UCSD-AML1 (cell line): Measurements from ENCODE around the gene KIAA1143.
A peak's percentile ranks its signal among the peaks of the same experiment; 100 is the strongest.

Experiments used
- DNase-seq: peaks from one replicate; lab custom pipeline; 2025; ENCODE audit not compliant: unreplicated experiment; lab: John Stamatoyannopoulos, UW

Gene KIAA1143

DNA sequence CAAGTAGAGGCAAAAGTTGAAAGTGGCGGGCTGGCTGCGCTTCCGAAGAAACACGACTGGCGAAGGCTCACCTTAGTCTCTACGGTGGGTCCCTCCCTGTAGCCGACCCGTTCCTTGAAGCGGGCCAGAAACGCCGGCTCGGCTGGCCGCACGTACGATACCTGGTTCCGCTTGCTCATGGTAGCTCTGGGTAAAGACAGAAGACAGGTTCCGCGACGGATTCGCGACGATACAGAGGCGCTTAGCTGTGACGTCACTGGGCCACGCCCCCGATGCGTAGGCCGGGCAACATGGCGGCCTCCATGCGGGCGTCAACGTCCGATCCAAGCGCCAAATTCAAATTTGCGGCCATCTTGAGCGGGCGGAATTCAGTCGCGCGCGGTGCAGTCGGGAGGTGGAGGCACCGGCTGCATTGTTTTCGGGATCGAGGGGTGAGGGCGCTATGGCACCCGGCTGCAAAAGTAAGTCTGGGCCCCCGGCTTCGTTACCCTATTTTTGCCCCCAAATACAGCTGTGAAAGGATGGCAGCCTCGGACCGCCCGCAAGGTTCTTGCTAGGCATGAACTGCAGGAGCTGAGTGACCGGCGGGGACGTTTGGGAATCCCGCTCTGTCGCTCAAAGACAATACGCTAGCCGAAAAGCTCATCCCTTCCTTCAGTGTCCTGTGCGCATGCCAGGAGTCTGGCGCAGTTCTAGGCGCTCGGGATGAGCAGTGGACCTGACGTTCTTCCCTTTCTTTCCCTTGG lies at the start of gene KIAA1143, which contains the start of gene KIF15:
TSS of gene KIAA1143 (minus strand) at position 196 of the 746 bp plus-strand sequence. CDS start at position 179, 17 bp downstream.
TSS of gene KIF15 (plus strand) at position 371 of the 746 bp plus-strand sequence. CDS start at position 443, 72 bp downstream.
- DNase-seq = peak; percentile 96

DNA sequence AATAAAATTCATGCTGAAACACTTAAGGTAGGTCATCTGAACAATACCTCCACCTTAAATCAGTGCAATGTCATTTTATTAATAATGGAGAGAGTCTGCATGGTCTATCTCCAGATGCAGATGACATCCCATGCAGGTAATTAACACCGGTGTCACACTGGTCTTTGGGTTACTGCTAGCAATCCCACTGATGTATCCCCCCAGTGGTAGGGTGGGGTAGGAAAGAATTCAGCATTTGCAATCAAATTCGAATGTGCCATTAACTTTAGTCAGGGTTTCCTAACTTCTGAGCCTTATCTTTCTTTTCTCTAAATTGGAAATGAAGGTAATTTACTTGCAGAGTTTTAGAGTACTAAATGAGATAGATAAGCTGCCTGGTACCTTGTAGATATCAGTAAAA lies 44.5 kb upstream of the KIAA1143 start:
- DNase-seq = no peak

DNA sequence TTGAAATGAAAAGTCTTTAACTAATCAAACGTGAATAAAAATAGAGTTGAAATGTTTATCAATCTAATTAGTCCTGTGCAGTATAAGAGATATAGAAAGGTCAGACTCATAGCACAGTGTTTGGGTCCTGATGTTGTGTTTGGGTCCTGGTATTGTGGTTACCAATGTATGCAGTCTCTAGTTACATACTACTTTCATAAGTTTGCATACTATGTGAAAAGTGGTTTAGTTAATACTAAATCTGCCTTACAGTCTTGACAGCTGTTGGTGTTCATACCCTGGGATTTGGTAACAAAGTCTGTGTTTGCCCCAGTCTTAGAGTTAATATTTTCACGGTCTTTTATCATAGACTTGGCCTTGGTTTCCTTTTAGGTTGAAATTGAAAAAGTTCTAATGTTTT lies 41.9 kb upstream of the KIAA1143 start:
- DNase-seq = no peak

- no peak for DNase-seq
Observed at GRCh38 chr3:44802011-44802410, 40.6 kb upstream of the KIAA1143 start.

DNA sequence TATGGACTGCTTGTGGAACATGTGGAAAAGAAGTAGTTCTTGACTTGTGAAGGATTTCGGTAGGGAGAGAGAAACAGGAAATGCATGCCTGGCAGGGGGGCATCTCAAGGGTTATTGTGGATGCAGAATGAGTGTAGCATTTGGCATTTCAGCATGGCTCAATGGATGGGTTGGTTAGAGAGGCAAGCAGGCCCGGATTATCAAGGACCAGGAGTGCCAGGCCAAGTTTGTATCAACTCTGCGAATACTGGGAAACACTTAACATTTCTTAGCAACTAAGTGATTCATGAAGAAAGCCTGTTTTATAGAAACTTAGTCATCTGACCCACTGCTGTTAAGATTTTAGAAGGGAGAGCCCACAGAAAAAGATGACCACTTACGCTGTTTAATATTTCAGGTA lies 33.8 kb upstream of the KIAA1143 start:
- DNase-seq = no peak

DNA sequence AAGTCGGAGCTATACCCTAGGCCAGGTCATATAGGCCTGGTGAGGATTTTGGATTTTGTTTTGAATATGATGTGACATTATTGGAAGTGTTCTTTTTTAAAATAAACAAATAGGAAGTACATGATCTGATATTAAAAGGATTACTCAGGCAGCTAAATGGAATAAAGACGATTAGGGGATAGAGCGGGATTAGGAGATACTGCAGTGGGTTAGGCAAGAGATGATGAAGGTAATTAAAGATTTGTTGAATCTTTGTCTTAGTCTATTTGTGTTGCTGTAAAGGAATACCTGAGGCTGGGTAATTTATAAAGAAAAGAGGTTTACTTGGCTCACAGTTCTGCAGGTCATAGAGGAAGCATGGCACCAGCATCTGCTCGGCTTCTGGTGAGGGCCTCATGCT lies 21.5 kb upstream of the KIAA1143 start:
- no peak for DNase-seq

GRCh38 chr3:44772099-44772442 lies 10.7 kb upstream of the KIAA1143 start:
- no peak for DNase-seq

DNA sequence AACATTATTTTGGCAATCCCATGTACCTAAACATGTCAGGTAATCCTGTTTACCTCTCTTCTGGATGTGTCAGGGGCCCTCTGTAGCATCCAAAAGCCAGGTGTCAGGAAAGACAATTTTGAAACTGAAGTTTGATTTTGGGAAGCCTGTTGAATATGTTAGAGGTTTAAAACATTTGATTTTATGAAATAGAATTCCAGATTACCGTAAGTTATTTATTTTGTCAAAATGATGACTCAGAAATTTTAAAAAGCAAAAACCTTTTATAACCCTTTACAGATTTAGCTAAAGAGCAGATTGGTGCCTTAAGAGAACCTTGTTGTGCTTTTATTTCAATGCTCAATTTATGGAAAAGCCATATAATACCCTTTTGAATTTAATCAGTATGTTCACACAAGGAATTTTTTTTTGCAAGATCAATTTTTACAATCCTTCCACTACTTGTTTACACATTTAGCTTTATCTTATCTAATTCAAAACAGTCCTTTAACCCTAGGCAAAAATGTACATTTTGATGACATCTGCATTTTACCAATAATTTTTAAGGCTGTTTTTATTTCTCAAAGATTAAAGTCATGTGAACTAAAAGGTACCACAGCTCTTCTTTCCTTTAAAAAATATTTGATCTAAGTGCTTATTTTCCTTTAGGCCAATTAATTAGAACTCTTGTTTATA lies 10.1 kb upstream of the KIAA1143 start:
- no peak for DNase-seq

DNA sequence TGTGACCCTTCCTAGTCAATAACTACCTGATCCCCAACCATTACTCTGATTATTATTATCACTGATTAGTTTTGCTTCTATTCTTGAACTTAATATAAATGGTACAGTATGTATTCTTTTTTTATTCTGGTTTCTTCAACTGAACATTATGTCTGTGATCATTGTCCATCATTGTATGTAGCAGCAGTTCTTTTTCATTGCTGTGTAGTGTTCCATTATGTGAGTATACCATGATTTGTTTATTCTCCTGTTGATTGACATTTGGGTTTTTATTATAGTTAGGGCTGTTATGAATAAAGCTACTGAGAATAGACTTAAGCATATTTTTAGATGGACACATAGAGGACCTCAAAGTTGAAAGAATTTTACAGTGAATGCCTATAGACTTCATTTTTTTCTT lies 2.8 kb upstream of the KIAA1143 start:
- no peak for DNase-seq

GRCh38 chr3:44762690-44763089 lies 1.3 kb upstream of the KIAA1143 start:
- DNase-seq = no peak

GRCh38 chr3:44762170-44762677 lies 805 bp upstream of the KIAA1143 start:
- DNase-seq = no peak

DNA sequence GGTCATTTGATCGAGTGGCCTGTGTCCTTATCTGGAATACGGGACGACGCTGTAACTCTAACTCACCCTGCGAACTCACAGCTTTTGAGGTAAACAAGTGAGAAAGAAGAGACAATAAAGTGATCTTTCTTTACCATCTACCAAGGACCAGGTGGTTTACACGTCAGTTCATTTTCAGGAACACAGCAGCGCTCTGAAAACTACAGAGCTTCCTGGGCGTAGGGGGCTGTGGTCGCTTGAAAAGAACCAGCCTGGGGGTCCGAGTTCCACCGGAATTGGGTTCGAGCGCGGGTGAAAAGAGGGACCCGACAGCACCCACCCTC lies 357 bp downstream of the KIAA1143 start:
- no peak for DNase-seq

GRCh38 chr3:44734646-44735168 lies 26.7 kb downstream of the KIAA1143 start:
- no peak for DNase-seq

DNA sequence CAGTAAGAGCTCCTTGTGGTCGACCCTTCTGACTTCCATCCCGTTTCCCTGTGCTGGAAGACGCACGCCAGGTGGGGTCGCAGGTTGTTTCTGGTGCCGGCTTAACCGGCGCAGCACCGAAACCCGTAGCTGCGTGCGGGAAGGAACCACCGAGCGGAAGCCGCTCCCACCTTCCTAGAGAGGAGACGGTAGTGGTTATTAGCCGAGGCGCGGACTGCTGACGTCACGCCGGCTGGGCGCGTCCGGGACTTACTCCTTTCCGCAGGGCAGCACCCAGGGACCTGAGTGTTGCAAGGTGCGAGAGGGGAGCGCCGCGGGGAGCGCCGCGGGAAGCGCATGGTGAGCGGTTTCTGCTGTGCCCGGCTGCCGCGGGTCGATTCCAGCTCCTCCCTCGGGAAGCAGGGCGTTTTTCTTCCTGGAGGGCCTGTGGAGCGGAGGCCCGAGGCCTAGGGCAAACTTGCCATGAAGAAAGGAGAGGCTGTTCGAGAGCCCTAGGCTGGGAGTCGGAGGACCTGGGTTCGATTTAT lies 32.0 kb downstream of the KIAA1143 start, which contains the start of gene ZNF501:
TSS of gene ZNF501 (plus strand) at position 252 of the 527 bp plus-strand sequence. CDS start 4,787 bp downstream, outside the sequence.
- DNase-seq = no peak

DNA sequence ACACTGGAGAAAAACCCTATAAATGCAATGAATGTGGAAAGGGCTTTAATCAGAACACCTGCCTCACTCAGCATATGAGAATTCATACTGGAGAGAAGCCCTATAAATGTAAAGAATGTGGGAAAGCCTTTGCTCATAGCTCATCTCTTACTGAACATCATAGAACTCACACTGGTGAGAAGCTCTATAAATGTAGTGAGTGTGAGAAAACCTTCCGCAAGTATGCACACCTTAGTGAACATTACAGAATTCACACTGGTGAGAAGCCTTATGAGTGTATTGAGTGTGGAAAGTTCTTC lies 39.4 kb downstream of the KIAA1143 start:
- no peak for DNase-seq

DNA sequence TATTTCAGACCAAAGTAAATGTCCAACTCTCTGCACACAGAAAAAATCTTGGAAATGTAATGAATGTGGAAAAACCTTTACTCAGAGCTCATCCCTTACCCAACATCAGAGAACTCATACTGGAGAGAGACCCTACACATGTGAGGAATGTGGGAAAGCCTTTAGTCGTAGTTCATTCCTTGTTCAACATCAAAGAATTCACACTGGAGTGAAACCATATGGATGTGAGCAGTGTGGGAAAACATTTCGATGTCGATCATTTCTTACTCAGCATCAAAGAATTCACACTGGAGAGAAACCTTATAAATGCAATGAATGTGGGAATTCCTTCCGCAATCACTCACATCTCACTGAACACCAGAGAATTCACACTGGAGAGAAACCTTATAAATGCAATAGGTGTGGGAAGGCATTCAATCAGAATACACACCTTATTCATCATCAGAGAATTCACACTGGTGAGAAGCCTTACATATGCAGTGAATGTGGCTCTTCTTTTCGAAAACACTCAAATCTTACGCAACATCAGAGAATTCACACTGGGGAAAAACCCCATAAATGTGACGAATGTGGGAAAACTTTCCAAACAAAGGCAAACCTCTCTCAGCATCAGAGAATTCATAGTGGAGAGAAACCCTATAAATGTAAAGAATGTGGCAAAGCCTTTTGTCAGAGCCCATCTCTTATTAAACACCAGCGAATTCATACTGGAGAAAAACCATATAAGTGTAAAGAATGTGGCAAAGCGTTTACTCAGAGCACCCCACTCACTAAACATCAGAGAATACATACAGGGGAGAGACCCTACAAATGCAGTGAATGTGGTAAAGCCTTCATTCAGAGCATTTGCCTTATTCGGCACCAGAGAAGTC lies 40.0 kb downstream of the KIAA1143 start:
- DNase-seq = no peak

- DNase-seq = no peak
Observed at GRCh38 chr3:44712455-44713075, 48.9 kb downstream of the KIAA1143 start, which contains the start of gene ZNF502. Gene ZNF502 (plus strand): TSS chr3:44712660. CDS start chr3:44720262, 7,602 bp downstream.
